ENCODE measurements around the gene IRF2BP1. TPM values are rescaled to one million over a fixed set of nuclear protein-coding genes. Genes with fewer than 3 reads are reported as not detected.

The IRF2BP1 gene
- total and polyA plus RNA-seq, 2 of the 13 experiments (the other 11 are each of a cell fraction or from before 2014, with no cell fraction given), result 4.3 to 14.3 TPM

DNA sequence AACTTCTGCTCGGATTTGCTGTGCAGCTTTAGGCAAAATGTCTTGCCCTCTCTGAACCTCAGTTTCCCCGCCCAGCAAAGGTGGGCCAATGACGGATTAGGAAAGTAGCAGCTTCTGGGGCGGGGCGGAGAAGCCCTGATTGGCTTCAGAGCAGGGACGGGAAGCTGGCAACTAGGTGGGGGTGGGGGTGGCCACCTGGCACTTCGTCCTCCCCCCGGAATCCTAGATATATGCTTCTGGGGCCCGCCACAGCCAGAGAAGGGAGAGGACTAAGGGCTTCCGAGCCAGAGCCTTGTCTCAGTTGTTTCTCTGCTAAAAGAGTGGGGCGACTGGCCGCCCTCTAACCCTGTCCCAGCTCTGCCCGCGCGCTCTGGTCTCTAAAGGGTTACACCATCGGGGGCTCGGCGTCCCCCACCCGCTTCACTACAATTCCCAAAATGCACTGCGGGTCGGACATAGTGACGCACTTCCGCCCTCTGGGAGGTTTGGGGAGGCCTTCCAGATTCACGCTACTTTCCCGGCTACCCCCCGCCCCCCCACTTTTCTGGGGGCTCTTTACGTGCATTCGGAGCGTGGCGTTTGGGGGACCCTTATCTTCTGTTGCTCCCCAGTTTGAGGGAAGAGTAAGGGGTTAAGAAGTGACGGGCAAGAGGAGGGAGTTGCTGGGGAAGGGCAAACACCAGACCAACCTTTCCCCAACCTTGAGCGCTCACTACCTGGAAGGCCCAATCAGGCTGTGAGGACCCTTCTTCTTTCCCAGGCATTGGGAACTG is 672 bp upstream of the IRF2BP1 start (continued):
- TF ChIP-seq ZBTB20 (CRISPR knock-in tag; IDR thresholded peaks at IDR 0.05; ENCODE audit: borderline replicate concordance, low read depth), result 0 out of 2 replicates have a peak, but pooled peaks have one; percentile 30
- peak; percentile 90 for TF ChIP-seq HCFC1 (IDR thresholded peaks at IDR 0.05; ENCODE audit: low read depth, low read length)
- no peak; the same call in 1 of the 2 replicates for TF ChIP-seq STAG1 (CRISPR knock-in tag; IDR thresholded peaks at IDR 0.05)
- no peak for TF ChIP-seq USF2 (IDR thresholded peaks at IDR 0.05; ENCODE audit: low read depth, low read length)
- TF ChIP-seq USF2 (CRISPR knock-in tag; IDR thresholded peaks at IDR 0.05; ENCODE audit: borderline replicate concordance), result no peak
- TF ChIP-seq TAF15 (IDR thresholded peaks at IDR 0.05; ENCODE audit: low read depth, low read length, poor library complexity, severe bottlenecking), result no peak
- no peak for TF ChIP-seq ZNF234 (CRISPR knock-in tag; conservative IDR thresholded peaks at IDR 0.05)
- TF ChIP-seq, protein P1, sequence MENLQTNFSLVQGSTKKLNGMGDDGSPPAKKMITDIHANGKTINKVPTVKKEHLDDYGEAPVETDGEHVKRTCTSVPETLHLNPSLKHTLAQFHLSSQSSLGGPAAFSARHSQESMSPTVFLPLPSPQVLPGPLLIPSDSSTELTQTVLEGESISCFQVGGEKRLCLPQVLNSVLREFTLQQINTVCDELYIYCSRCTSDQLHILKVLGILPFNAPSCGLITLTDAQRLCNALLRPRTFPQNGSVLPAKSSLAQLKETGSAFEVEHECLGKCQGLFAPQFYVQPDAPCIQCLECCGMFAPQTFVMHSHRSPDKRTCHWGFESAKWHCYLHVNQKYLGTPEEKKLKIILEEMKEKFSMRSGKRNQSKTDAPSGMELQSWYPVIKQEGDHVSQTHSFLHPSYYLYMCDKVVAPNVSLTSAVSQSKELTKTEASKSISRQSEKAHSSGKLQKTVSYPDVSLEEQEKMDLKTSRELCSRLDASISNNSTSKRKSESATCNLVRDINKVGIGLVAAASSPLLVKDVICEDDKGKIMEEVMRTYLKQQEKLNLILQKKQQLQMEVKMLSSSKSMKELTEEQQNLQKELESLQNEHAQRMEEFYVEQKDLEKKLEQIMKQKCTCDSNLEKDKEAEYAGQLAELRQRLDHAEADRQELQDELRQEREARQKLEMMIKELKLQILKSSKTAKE (CRISPR knock-in tag; IDR thresholded peaks at IDR 0.05; ENCODE audit: borderline replicate concordance), result no peak
- no peak for TF ChIP-seq E2F1 (CRISPR knock-in tag; IDR thresholded peaks at IDR 0.05)
- peak; percentile 77; the same call in 1 of the 2 replicates for TF ChIP-seq ZFP90 (CRISPR knock-in tag; IDR thresholded peaks at IDR 0.05; ENCODE audit: borderline replicate concordance)
- peak; percentile 50; the same call in 1 of the 2 replicates for TF ChIP-seq ZNF788 (CRISPR knock-in tag; IDR thresholded peaks at IDR 0.05; ENCODE audit: borderline replicate concordance)
- TF ChIP-seq AGO1 (IDR thresholded peaks at IDR 0.05; ENCODE audit: low read depth, low read length, poor library complexity, severe bottlenecking), result peak; percentile 95
- TF ChIP-seq PRDM10 (CRISPR knock-in tag; IDR thresholded peaks at IDR 0.05; ENCODE audit: low read depth), result 0 out of 2 replicates have a peak, but pooled peaks have one; percentile 84
- TF ChIP-seq, protein P2, sequence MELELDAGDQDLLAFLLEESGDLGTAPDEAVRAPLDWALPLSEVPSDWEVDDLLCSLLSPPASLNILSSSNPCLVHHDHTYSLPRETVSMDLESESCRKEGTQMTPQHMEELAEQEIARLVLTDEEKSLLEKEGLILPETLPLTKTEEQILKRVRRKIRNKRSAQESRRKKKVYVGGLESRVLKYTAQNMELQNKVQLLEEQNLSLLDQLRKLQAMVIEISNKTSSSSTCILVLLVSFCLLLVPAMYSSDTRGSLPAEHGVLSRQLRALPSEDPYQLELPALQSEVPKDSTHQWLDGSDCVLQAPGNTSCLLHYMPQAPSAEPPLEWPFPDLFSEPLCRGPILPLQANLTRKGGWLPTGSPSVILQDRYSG (CRISPR knock-in tag; IDR thresholded peaks at IDR 0.05), result no peak
- peak; percentile 48; the same call in 1 of the 2 replicates for TF ChIP-seq ISX (CRISPR knock-in tag; conservative IDR thresholded peaks at IDR 0.05)

Measured in HepG2 (cell line).